ENCODE measurements around the gene KPNA1.

Gene KPNA1

DNA sequence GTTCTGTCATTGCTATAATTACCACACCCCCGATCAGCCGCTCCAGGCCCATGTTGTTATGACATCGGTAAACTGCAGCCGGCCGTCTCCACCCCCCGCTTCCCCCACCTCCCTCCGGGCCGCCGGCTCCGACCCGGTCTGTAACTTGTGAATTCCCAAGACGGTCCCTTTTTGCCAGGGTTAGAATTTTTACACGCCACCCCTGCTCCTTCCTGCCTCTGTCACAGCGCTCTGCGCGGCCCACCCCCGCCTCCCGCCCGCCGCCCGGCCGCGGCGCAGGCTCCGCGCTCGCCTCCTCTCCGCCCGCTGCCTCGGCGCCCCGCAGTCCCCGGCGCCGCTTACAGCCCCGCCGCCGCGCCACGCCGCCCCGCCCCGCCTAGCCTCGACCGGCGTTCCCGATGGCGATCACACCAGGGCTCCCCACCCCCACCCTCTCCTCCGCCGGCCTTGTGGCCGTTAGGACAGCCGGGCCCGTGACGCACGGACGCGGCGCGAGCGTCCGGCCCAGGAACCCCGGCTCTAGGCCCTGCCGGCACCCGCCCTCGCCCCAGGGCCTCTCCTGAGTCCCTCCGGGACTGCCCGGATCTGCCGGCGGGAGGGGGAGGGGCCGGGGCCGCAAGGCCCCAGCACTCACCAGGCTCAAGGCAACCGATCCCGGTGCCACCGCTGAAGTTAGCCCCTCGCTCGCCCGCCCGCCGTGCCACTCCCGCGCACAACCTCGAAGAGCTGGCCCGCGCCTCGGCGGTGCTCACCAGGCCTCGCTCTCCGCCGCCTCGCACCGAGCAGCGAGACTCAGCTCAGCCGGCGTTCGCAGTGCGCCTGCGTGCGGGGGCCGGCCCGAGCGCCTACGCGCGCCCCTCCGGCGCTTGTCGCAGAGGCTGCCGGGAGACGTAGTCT is at the start of gene KPNA1:
Gene KPNA1, minus strand, starts transcription at position 817 of the 897 bp plus-strand sequence. CDS start 18,374 bp downstream, outside the sequence.
- peak; percentile 95 for DNase-seq (ENCODE audit: low spot score)

DNA sequence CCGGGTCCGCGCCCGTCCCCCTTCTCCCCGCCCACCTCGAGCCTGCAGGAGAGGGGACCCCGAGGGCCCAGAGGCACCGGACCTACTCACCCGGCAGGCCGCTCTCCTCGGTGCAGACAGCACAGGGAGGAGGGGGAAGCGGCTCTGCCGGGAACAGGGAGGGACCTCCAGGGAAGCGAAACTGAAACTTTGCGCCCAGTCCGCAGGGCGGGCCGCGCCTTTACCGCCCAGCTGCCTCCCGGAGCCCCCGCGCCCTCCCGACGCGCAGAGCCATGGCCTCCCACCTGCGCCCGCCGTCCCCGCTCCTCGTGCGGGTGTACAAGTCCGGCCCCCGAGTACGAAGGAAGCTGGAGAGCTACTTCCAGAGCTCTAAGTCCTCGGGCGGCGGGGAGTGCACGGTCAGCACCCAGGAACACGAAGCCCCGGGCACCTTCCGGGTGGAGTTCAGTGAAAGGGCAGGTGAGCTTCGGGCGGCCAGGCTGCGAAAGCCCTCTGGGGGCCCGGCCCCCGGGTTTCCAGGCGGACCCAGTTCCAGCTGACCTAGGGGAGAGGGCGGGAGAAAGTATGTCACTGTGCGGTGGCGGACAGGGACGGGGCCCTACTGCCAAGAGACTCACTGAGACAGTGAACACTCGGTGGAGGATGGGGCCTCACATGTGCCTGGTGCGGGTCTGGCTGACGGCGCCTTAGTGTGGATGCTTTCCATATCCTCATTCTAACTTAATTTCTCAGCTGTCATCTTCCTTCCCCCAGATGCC is 49.6 kb upstream of the KPNA1 start, which contains the start of the genes DTX3L and PARP9:
Gene DTX3L, plus strand, starts transcription at position 184 of the 758 bp plus-strand sequence. Its CDS starts 89 bp downstream, at position 273.
Gene PARP9, minus strand, starts transcription at position 146 of the 758 bp plus-strand sequence. CDS start 4,680 bp downstream, outside the sequence.
- peak; percentile 94 for DNase-seq (ENCODE audit: low spot score)

DNA sequence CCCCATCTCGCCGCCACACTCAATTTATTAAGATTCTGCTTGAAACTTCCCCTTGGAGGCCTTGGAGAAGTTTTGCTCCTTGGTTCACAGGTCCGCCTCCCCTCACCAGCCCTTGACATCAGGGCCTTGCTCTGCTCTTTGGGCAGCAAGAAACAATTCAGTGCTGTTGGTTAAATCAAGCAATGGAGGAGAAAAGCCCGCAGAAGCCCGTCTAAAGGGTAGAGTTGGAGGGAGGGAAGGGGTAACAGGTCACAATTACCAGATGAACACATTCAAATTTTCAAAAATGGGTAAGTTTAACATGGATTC is 48.9 kb upstream of the KPNA1 start:
- DNase-seq (ENCODE audit: low spot score), result peak; percentile 21

DNA sequence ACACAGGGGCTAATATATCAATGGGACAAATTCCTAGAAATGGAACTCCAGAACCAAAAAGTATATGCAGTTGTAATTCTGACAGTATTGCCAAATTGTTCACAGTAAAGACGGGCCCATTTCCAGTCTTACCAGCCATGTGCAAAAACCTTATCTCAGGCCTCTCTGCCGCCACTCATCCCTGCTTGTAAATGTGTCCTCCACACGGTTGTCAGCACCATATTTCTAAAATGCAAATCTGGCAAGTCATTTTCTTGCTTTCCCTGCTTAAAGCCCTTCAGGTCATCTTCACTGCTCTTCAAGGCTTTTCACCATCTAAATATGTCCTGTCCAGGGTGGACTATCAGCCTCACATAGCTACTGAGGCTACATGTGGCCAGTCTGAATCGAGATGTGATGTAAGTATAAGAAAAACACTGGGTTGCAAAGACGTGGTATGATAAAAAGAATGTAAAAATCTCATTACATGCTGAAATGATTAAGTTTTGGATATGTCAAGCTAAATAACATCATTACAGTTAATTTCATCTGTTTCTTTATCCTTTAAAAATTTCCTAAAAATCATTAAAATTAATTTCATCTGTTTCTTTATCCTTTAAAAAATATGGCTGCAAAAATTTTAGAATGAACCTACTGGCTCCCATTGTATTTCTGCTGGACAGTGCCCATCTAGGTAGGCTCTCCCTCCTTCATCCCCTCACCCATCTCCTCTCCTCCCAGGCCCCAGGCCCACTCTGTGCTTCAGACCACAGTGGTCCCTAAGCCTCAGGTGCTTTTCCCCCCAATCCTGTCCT is 48.4 kb upstream of the KPNA1 start:
- no peak for DNase-seq (ENCODE audit: low spot score)

DNA sequence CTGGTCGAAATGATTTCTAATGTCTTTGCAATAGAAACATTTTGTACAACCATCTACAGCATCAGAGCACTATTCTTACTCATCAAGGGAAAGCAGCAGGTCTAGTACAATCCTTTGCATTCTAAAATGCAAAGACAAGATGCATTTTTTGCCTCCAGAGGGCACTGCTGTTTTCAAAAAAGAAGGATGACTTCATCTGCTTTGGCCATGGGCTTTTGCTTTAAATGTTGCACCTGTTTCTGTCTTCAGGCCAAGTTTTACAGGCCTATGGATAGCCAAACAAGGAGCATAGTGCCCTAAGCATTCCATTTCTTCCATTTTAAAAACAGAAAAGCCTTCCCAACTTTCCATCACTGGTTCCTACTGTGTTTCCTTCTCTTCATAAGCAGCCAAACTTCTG is 45.9 kb upstream of the KPNA1 start:
- DNase-seq (ENCODE audit: low spot score), result peak; percentile 70

DNA sequence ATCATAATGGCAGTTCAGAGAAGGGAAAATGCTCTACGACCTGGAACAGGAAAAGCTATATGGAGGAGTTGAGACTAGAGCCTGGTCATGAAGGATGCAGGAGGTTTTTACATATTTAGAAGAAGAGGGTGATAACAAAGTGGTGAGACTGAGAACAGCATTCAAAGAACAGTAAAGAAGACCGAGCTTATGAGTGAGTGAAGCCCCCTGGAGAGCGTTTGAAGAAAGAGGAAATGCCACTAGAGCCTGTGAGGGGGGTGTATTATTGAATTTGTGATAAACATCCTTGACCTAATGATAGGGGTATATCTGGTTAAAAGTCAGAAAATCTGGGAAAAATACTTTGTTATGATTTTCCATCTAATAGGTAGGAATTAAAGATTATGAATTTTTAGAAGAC is 45.2 kb upstream of the KPNA1 start:
- no peak for DNase-seq (ENCODE audit: low spot score)

DNA sequence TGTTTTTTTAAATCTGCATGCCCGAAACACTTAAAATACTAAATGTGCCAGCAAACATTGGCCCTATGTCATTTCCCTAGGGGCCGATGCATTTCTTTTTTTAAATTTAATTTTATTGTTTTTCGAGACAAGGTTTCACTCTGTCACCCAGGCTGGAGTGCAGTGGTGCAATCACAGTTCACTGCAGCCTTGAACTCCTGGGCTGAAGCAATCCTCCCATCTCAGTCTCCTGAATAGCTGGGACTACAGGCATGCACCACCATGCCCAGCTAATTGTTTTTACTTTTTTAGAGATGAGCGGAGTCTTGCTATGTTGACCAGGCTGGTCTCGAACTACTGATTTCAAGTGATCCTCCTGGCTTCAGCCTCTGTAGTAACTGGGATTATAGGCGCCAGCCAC is 43.9 kb upstream of the KPNA1 start:
- DNase-seq (ENCODE audit: low spot score), result no peak

DNA sequence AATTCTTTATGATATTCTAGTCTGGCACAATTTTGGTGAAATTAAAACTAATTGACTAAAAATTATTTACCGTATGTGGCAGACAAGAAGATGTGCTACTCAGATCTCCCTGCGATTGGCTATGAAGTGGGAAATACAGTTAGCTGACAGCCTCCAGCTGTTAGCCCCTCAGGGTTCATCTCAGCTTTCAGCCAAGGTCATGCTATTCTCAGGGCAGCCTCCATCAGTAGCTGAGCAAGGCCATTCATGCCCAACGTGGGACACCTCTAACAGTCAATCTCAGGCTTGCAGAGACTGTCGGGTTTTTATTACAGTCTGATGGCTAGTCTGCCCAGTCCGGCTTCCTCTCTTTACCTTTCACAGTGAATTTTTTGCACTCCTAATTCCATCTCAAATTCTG is 42.6 kb upstream of the KPNA1 start:
- DNase-seq (ENCODE audit: low spot score), result no peak

DNA sequence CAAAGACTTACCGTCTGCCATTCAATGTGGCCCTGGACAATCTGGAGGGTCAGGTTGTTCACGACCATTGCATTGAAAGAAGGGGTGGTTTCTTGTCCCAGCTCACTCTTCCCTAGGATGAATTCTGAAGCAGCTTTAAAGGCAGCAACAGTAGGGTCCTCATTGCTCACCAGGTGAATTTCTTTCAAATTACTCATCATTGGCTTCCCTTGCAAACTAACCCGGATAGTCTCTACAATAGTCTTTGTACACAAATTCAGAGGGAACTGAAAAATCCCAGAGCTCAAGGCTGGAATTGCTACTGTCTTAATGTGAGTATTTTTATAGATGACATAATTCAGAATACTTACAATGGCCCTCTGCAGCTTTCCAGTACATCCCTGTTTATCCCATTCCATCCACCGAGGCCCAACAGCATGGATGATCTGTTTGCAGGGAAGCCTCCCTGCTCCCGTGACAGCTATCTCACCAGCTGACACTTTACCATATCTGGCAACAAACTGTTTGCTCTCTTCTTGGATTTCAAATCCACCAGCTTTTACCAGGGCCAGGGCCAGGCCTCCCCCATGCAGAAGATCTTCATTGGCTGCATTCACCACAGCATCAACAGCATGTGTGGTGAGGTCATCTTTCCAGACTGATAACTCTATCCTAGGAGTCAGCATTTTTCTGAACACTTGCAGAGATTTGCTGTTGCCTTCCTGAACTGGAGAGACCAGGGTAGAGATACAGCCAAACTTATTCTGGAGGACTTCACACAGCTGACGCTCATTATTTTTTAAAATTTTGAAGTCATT is 40.7 kb upstream of the KPNA1 start:
- no peak for DNase-seq (ENCODE audit: low spot score)

DNA sequence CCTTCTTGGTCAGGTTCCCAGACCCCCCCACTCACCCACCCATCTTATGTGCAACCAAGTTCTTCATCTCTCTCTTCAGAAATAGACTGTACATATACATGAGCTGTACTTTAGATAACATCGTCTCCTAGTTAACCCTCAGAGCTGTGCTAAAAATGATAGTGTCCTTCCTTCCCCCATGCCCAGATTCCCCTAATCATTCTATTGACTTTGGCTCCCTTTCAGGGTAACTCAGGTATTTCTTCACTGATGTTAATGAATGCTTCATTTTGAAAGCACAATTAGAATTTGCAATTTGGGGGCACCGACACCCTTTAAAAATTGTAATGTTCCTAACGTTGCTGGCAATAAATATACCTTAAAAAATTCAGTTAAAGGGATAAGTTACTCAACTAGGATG is 38.4 kb upstream of the KPNA1 start:
- DNase-seq (ENCODE audit: low spot score), result no peak

DNA sequence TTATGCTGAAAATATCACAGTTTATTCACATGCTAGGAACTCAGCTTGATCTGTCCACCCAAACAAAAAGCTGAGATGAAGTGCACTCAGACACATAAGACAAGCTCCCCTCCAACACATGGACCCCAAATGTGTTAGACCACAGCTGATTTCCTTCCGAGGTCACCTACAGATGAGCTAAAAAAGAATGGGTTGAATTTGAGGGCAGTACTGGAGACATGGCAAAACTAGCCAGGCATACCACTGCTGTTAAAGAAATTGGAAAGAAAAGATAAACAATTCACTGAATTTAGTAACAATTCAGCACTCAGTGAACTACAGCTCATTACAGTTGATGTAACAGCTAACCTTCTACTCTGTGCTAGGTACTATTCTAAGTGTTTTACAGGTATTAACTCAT is 33.9 kb upstream of the KPNA1 start:
- DNase-seq (ENCODE audit: low spot score), result no peak

DNA sequence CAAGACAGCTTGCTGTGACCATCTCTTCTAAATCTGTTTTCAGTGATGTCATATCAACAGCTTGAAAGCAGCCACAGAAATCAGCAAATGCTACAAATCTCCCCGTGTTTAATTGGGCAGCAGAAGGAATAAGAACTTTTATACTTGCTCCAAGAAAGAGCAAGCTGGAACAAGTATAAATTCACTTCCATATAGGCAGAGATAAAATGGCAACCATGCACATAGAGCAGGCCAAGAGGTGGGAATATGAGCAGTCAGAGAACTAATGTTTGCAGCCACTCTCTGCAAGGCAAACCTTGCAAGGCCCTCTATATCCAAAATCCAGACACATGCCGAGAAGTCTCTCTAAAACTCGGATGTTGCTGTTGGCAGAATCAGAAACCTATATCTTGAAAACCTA is 33.3 kb upstream of the KPNA1 start:
- DNase-seq (ENCODE audit: low spot score), result no peak

DNA sequence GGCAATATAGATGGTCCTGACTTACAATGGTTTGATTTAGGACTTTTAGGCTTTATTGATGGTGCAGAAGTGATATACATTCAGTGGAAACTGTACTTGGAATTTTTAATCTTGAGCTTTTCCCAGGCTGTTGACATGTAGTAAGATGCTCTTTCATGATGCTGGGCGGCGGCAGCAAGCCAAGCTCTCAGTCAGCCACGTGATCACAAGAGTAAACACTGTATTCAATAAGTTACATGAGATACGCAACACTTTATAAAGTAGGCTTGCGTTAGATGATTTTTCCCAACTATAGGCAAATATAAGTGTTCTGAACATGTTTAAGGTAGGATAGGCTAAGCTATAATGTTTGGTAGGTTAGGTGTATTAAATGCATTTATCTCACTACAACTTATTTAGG is 31.4 kb upstream of the KPNA1 start:
- no peak for DNase-seq (ENCODE audit: low spot score)

DNA sequence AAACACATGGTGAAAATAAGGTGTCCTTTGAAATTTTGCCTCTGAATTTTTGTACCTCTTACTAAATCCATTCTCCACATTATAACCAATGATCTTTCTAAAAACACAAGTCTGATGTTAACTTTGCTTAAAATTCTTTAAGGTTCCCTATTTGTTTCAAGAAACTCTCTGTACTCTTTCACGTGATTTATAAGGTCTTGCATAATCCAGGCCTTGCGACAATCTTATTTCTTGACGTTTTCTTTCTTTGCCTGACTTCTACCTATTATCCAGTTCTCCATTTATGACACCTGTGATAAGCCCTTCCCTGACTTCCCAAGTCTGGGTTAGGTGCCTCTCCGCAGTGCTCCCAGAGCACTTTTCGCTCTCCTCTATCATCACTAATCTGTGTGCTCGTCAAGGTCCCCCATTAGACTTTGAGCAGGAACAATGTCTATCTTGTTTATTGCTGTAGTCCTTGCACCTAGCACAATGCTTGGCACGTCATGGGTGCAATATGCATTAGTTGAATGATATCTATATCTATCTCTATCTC is 24.3 kb upstream of the KPNA1 start:
- DNase-seq (ENCODE audit: low spot score), result no peak

DNA sequence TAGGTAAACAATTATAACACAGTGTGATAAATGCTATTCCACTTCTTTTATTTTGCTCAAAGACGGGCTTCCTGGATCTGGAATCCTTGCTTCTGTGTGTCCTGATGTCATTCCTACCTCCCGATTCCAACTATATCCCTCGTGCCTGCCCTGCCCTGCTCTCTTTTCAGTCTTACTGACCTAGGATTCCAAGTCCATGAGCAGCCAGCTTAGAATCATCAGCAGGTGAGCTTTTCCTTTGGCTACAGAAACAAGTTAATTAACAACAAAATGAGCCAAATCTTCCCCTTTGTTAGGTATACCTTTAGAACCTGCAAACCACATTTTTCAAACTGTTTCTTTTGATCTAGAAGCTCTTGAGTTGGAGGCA is 21.9 kb upstream of the KPNA1 start:
- DNase-seq (ENCODE audit: low spot score), result no peak

DNA sequence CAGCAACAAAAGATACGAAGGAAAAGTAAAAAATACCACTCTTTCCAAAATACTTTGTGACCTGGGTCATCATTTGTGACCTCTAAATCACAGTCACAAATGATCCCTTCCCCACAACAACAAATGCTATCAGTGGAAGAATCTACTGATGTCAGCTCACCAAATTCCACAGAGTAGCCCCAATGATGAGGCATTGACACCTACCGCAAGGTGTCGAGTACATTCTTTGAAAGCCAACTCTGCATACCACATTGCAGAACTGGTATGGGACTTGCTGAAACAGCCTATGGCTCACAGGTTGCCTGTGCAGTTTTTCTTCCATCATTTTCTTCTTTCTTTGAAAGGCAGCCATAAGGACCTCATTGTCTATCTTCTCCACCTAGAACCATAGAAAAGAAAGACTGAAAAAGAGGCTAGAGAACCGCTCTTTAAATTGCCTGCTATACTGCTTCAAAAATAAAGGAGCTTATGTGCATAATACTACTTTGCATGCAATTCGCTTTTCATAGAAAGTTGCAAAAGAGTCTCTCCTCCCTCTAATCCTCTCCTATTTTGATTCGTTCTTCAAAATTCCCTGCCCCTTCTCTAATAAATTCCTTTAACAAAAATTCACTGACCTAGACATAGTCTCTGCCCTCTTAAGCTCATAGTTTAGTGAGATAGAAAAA is 21.4 kb upstream of the KPNA1 start:
- no peak for DNase-seq (ENCODE audit: low spot score)

DNA sequence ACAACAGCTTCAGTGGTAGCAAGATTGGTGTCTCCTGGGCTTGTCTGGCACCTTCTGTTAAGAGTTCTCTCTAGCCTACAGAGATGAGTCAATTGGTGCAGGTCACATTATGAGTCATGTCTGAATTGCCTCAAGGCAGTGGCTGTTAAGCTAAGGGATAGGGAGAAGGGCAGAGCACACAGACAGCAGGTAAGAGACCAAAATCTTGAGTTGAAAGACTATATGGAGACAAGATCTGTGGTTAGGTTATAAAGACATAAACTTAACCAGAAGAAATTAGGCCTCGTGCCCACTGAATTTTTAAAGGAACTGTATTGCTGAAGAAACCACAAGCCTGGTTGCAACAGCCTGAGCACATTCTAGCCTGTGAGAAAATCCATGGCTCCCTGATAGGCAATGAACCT is 19.2 kb upstream of the KPNA1 start:
- no peak for DNase-seq (ENCODE audit: low spot score)

DNA sequence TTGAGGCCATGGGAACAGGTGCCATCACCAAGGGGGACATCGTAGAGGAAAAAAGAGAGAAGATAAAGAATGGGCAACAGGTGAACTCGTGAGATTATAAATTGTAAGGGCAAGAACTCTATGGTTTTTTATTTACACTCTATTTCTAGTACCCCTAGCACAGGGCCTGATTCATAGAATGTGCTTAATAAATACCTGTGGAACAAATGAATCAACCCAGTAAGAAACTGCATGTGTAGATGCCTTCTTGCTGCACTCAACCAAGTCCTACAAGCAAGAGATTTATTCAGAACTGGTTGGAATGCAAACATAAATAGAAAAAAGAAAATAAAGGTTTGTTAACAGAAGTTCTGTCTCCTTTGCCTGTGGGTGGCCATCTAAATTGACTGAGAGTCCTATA is 18.7 kb upstream of the KPNA1 start:
- DNase-seq (ENCODE audit: low spot score), result no peak

DNA sequence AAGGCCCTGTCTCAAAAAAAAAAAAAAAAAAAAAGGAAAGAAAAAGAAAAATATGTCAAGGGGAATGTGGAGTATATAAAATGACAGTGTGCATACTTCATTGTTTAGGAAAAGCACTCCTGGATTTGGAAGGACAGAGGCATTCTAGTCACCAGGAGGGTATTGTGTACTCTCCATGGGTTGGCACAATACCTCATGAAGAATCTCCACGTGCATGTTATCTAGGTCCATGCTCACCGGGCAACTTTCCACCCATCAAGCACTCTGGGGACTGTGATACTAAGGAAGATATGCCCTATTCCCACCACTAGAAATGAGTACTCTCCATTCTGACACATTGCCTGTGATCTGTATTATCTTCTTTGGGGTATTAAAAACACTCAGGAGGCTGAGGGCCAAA is 15.4 kb upstream of the KPNA1 start:
- no peak for DNase-seq (ENCODE audit: low spot score)

DNA sequence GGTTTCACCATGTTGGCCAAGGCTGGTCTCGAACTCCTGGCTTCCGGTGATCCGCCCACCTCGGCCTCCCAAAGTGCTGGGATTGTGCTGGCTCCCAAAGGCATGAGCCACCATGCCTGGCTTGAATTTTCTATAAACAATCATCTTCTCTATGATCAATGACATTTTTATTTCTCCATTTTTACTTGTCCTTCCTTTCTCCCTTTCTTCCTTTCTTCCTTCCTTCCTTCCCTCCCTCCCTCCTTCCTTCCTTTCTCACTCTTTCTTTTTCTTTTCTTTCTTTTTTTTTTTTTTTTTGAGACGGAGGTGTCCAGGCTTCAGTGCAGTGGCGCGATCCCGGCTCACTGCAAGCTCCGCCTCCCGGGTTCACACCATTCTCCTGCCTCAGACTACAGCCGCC is 8.6 kb upstream of the KPNA1 start:
- DNase-seq (ENCODE audit: low spot score), result no peak

DNA sequence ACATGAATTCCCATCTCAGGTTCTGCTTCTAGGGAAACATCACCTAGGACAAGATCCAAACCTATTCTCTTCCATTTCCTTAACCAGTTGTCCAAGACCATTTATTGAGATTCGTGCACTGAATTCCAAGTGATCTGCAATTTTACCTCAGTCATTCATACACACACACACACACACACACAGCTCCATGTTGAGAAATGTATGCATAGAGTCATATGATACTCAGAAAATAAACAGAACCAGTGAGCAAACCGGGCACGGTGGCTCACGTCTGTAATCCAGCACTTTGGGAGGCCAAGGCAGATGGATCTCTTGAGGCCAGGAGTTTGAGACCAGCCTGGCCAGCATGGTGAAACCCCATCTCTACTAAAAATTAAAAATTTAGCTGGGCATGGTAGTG is 6.1 kb upstream of the KPNA1 start:
- DNase-seq (ENCODE audit: low spot score), result no peak
